Measurements from ENCODE around the gene CMC2. TPM values are rescaled to one million over a fixed set of nuclear protein-coding genes. Genes with fewer than 3 reads are reported as not detected.

CMC2 gene
- total RNA-seq, 1 donor from 2014 or later = 18.1 TPM

DNA sequence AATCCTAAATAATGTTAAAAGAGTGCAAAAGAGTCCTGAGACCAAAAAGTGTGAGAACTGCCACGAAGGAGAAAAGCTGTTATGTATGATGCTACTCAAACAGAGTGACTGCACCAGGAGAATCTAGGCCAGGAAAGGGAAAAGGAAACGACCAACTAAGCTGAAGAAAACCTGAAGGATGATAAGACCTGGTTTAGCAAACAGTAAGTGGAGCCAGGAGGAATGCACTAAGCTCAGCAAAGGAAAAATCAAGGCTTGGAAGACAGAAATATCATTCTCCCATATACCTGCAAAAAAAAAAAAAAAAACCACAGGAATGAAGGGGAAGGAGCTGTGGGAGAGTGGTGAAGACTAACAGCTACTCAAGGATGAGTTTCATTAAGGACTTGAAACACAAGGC lies 21.1 kb downstream of the CMC2 start:
- peaks cover 29% of the 10 kb centered on the region for H3K36me3 Mint-ChIP-seq (ENCODE audit: low read depth)
- POLR2A ChIA-PET = no interaction called here
- H3K27ac Mint-ChIP-seq = no peak overlapping the region
- no peaks in the 10 kb centered on the region for H3K9me3 Mint-ChIP-seq
- TF ChIP-seq, protein P1, sequence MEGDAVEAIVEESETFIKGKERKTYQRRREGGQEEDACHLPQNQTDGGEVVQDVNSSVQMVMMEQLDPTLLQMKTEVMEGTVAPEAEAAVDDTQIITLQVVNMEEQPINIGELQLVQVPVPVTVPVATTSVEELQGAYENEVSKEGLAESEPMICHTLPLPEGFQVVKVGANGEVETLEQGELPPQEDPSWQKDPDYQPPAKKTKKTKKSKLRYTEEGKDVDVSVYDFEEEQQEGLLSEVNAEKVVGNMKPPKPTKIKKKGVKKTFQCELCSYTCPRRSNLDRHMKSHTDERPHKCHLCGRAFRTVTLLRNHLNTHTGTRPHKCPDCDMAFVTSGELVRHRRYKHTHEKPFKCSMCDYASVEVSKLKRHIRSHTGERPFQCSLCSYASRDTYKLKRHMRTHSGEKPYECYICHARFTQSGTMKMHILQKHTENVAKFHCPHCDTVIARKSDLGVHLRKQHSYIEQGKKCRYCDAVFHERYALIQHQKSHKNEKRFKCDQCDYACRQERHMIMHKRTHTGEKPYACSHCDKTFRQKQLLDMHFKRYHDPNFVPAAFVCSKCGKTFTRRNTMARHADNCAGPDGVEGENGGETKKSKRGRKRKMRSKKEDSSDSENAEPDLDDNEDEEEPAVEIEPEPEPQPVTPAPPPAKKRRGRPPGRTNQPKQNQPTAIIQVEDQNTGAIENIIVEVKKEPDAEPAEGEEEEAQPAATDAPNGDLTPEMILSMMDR (IDR thresholded peaks at IDR 0.05) = no peak
- no peak for DNase-seq
- no peak for ATAC-seq (ENCODE audit: low read depth)
- no peaks in the 10 kb centered on the region for H3K27me3 Mint-ChIP-seq
- intact Hi-C loops (cut with micrococcal nuclease) = no loop called here
- CTCF ChIA-PET = no interaction called here
- H3K4me3 Mint-ChIP-seq = no peak overlapping the region
- H3K4me1 Mint-ChIP-seq = no peaks in the 10 kb centered on the region

DNA sequence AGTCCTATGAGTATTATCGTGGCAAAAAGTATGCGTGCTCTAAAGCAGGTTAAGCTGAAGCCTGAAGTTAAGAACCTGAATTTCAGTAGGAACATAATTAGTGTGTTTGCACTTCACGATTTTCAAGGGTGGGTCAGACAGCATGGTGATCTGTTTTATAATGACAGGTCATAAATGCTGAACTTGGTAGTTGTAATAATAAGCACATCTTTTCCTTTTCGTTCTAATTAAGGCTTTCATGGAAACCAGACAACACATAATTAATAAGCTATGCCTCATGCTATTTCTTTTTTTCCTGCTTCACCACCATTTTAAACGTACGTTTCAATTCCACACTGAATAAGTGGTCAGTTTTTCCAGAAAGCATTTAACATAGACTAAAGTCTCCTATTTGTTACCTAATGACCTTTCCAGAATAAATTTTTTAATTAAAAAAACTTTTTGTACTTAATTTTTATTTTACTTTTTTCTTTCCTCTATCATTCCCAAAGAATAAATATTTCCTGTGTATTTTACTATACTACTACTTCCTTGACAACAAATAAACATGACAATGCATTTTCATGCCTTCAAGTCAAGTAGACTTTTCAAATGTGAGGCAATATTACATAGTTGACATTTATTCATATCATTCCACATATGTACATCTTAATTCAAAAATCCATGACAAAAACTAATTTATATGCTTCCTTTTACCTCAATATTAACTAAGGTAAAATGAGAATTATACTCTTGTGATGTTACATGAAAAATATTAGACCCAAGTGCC lies 22.4 kb downstream of the CMC2 start:
- Mint-ChIP-seq H3K36me3 (ENCODE audit: low read depth) (peaks cover 29% of the 10 kb centered on the region), H3K27me3 (no peaks in the 10 kb centered on the region), H3K27ac (no peak overlapping the region), H3K4me3 (no peak overlapping the region), H3K9me3 (no peaks in the 10 kb centered on the region), H3K4me1 (no peaks in the 10 kb centered on the region)
- intact Hi-C loops (cut with micrococcal nuclease) = no loop called here
- TF ChIP-seq, protein P1 (IDR thresholded peaks at IDR 0.05) = no peak
- no peak for ATAC-seq (ENCODE audit: low read depth)
- POLR2A ChIA-PET = no interaction called here
- no peak for DNase-seq
- CTCF ChIA-PET = interaction anchor here (0.7 kb wide), 1 partner anchor 51 kb away, joined by 3 read pairs; the partner anchor contains the start of gene ATMIN

DNA sequence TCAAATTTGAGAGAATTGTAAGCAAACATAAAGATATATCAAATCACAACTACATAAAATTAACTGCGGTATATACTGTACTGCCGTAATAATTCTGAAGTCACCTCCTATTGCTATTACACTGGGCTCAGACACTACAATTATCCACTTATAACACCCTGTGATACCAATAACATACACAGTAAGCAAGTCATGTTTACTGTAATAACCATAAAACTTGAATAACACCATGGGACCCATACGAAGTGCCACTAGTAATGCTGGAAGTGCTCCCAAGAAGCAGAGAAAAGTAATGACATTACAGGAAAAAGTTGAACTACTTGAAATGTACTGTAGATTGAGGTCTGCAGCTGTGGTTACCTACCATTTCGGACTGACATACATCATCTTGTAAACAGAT lies 24.0 kb downstream of the CMC2 start:
- Mint-ChIP-seq H3K4me3 (no peak overlapping the region), H3K27me3 (no peaks in the 10 kb centered on the region), H3K27ac (no peak overlapping the region), H3K9me3 (no peaks in the 10 kb centered on the region), H3K36me3 (ENCODE audit: low read depth) (peaks cover 37% of the 10 kb centered on the region), H3K4me1 (no peaks in the 10 kb centered on the region)
- ATAC-seq (ENCODE audit: low read depth) (no peak), DNase-seq (no peak)
- ChIA-PET CTCF (no interaction called here), POLR2A (no interaction called here)
- TF ChIP-seq, protein P1 (IDR thresholded peaks at IDR 0.05) = no peak
- intact Hi-C loops (cut with micrococcal nuclease) = no loop called here

DNA sequence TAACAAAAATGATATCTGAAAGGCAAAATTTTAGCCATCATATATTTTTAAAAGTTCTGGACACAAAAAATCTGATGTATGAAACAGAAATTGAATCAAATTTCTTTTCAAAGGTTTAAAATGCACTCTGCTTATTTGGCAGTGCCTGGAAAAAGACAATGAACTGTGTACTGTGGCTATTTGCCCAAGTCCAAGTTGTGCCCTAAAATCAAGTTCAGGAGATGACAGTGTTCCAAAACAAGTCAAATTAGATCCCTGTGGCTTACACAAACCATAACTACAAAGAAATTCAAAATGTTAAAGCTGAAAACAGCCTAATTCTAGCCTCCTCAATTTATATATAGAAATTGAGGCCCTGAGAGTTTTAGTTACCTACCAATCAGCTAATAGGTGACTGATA lies 25.6 kb downstream of the CMC2 start:
- ATAC-seq (ENCODE audit: low read depth) (no peak), DNase-seq (no peak)
- Mint-ChIP-seq H3K36me3 (ENCODE audit: low read depth) (peaks cover 39% of the 10 kb centered on the region), H3K27ac (no peak overlapping the region), H3K4me1 (no peaks in the 10 kb centered on the region), H3K9me3 (no peaks in the 10 kb centered on the region), H3K4me3 (no peak overlapping the region), H3K27me3 (no peaks in the 10 kb centered on the region)
- ChIA-PET POLR2A (interaction anchor here (0.6 kb wide), 1 partner anchor 77 kb away, joined by 4 read pairs; no protein-coding TSS in a partner anchor), CTCF (no interaction called here)
- TF ChIP-seq, protein P1 (IDR thresholded peaks at IDR 0.05) = no peak
- intact Hi-C loops (cut with micrococcal nuclease) = no loop called here

DNA sequence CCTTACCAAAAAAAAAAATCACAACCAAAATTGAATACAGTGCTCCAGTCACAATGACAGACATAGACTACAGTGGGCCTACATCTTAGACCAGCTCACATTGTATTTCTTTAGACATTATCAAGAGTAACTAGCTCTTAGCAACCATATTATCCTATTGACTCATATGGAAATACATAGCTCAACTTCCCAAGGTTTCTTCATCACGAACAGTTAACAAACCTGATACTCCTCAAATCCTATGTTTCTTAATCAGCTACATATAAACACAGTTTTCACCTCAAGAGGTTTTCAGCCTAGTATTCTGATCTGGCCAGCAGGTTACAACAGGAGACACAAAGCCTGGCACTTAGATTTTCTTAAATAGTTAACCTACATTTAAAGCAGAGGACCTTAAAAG lies 29.7 kb downstream of the CMC2 start:
- no peak overlapping the region for H3K4me3 Mint-ChIP-seq
- no peaks in the 10 kb centered on the region for H3K9me3 Mint-ChIP-seq
- TF ChIP-seq, protein P1 (IDR thresholded peaks at IDR 0.05) = no peak
- ATAC-seq (ENCODE audit: low read depth) (no peak), DNase-seq (no peak)
- peaks cover 49% of the 10 kb centered on the region for H3K36me3 Mint-ChIP-seq (ENCODE audit: low read depth)
- H3K27me3 Mint-ChIP-seq = no peaks in the 10 kb centered on the region
- intact Hi-C loops (cut with micrococcal nuclease) = no loop called here
- ChIA-PET POLR2A (no interaction called here), CTCF (no interaction called here)
- H3K4me1 Mint-ChIP-seq = no peaks in the 10 kb centered on the region
- no peak overlapping the region for H3K27ac Mint-ChIP-seq
